ENCODE measurements around the gene CCDC80.

The CCDC80 gene

DNA sequence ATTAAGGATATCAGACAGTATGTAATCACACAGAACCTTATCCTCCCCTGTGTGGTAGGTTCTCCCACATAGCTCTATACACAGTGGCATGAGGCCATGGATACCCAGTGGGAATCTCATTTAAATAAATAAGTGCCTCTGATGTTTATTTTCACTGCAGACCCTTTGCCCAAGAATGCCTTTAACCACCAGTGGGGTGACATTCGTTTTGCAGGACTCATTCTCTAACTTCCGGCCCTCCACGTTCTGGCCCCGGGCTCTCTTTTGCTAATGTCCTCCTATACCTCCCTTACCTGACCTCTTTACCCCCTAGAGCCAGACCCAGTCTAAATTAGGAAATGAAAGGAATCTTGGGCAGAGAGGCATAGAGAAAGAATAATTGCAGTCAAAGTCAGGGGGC lies 8.3 kb downstream of the CCDC80 start:
- no peak for DNase-seq

DNA sequence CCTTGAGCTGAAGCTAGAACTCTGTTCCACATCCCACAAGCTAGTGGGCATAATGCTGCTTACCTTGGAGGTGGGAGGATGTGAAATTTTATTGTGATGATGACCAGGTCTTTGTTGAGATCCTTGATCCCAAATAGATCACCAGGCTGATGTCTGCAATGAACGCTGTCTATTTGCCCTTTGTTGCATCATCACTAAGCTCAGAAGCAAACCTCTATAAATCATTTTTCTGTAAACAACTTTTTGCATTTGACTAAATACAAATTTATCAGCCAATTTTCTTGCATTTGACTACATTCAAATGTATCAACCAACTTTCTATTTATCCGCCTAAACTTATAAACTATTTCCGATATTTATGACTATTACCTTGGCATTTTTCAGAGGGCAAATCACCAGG lies 9.7 kb downstream of the CCDC80 start:
- DNase-seq = no peak

DNA sequence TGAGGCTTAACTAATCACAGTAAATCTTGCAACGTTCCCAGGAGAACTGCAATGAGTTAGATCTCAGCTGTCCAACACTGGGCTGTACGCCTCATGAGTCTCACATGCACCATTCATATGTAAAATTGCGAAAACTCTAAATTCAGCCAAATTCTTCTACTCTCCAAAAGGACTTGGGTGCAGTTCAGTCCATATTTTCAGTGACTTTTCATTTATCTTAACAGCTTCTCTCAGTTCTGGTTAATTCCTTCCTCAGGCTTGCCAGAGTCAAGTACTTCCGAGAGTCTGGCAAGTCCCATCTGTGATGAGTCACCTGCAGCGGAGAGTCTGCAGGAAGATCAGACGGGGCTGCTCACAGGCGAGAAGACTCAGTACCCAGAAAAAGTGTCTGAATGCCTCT lies 11.5 kb downstream of the CCDC80 start:
- no peak for DNase-seq

DNA sequence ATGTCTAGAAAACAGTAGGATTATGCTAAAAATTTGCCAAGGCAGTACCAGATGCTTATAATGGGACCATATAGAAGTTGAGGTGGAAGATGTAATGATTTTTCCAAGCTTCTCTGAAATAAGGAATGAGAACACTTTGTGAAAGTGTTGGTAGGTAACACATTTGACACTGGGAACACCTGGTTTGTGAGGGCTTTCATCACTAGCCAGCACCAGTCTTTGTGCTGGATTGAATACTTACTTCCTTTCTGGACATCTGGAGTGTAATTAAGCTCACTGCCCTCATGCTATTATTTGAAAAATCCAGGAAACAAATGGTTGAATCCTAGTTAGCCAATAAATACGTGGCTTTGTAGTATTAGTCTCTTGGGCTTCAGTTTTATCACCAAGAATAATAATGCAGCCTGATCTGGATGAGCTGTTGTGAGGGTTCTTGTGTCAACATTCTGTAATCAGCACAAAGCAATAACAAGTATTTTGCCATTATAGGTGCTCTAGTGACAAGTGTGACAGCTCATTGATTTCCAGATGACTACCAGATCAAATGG lies 12.9 kb downstream of the CCDC80 start:
- no peak for DNase-seq

DNA sequence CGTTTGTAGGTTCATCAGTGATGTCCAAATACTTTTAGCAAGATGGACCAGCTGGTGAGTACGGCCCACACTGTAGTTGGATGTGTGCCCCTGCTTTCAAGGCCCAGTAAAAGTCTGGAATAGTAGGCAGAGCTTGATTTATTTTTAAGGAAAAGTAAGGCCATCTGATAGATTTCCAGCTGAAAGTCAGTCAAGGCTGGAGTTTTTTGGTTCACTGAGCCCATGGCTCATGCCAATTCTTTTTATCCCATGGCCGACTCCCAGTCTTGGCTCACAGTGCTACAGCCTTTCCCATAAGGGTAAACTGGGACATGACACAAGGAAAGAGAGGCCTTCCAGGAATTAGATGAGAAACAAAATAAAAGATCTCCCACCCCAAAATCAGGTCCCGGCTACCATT lies 13.5 kb downstream of the CCDC80 start:
- DNase-seq = no peak

DNA sequence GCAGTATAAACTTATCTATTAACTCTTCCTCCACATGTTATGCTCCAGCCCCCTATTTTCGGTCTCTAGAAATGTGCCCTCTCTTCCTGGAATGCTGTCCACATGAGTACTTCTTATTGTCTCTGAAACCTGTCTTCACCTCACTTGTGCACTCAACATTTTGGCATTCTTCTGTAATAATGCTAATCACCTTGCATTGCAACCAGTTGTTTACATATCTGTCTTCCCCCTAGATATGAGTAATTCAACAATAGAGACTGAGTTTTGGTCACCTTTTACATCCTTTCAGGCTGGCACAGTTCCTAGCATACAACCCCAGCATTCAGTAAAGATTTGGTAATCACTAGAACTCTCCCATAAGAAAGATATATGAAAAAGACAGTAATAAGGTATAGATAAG lies 17.2 kb downstream of the CCDC80 start:
- DNase-seq = no peak

DNA sequence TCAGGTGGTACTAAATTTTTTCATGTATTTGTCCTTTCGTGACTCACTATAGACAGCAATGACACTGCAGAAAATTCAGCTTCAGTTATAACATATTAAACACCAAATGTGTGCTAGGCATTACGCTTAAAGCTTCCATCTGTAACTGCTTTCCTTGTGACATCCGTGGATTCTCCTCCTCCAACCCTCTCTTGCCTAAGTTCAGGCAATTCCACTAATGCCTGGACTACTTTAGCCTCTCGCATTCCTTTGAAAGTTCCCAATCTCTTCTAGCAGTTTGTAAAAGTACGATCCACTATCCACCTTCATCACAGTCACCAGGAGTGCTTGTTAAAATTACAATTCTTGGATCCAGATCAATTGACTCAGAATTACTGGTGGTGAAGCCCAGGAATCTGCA lies 17.7 kb downstream of the CCDC80 start:
- DNase-seq = no peak

DNA sequence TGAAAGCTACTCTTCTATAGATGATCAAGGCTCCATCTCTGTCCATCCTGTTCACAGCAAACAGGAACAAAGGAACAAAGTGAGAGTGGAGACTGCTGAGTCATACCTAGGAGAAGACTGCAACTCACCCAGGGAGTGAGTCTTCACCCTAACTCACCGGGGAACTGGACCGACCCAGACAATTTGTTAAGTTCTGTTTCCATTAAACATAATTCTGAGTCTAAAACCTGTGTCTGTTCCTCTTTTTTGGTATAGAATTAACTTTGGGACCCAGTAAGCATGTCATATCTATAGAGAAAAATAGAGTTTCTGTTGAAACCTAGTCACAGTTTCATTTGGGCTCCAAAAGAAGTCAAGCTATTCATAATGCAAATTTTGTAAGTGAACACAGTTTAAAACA lies 21.6 kb downstream of the CCDC80 start:
- no peak for DNase-seq

DNA sequence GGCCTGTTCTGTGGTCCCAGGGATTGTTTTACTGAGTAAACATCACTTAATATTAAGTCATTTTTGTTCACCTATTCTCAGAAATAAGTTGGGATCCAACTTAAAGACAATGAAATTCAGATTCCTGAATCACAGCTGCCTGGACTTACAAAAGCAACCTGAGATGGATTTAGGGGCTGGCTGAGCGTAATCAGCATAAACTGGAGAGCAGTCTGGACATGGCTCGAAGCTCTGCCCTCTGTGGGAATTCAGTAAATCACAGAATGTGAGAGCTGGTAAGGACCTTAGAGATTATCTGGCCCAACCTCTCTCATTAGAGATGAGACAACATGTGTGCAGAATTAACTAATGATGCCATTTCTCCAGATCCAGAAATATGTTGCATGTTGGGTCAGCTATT lies 23.7 kb downstream of the CCDC80 start:
- no peak for DNase-seq

DNA sequence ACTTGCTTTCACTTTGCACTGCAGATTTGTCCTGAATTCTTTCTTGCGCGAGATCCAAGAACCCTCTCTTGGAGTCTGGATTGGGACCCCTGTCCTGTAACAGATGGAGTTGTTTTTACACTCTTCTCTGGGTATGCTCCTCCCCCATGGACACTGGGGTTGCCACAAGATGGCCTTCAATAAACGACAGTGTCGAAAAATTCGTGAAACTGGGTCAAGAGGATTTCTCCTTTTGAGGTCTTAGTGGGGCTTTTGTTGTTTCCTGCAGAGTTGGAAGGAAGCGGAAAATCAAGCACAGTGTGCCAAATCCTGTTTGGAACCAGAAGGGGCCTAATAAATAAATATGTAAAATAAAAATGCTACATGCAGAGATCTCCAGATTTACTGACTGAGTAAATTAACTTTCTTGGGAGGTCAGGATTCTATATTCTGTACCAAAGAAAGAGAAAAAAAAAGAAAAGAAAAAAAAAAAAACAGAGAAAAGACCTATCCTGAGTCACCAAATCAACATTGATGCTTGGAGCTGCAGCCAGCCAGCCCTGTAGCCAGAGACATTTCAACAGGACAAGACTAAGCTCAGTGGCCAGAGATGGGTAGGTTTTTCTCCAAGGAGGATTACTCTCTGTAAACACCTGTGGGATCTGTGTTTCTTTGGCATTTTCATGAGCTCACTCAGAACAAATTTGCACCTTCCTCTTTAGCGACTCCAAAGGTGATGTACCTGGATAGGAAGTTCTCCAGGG lies 24.8 kb downstream of the CCDC80 start:
- no peak for DNase-seq

DNA sequence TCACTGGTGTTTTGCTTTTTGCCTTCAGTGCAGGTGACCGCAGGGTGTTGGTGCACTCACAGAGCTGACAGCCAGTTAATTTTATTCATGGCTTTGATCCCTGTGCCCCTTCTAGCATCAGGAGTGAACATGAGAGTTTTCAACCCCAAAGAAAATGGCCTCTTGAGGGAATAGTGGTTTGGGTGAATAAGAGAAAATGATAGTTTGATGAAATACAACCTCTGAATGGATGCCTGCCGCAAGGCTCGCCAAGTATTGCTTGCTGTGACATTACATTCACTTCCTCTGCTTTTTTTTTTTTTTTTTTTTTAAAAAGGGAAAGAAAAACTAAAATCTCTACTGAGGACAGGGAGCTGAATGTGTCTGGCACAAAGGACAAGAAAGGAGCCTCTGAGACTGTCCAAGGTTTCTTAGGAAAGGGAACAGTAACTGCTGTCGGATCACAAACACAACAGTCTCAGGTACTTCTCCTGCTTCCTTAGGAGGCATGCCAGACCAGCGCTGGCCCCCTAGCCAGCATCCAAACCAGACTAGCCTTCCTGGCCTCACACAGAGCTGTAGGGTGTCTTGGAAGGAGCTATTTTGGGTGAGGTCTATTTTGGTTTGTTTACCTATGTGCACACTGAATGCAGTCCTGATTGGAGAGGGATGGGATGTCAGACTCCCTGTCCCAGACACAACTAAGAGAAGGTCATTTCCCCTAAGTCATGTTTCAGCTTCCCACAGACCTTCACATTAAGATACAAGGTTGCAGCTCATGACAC lies 29.0 kb downstream of the CCDC80 start:
- DNase-seq = no peak

DNA sequence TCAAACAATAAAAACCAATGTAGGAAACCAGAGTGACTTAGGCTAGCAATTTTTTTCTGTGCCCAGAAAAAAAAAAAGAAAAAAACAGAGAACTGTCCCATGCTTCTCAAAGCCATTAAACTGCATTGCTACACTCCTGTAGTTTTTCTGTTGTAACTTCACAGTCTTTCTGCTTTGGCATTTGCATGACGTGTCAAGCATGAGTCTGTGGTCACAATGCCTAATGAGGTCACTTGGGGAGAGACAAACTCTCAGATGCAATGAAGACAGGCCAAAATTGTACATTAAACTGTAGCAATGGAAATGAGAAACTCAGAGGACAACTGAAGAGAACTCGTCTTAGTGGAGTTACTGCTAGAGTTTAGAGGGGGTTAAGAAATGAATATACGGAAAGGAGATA lies 30.8 kb downstream of the CCDC80 start:
- no peak for DNase-seq

DNA sequence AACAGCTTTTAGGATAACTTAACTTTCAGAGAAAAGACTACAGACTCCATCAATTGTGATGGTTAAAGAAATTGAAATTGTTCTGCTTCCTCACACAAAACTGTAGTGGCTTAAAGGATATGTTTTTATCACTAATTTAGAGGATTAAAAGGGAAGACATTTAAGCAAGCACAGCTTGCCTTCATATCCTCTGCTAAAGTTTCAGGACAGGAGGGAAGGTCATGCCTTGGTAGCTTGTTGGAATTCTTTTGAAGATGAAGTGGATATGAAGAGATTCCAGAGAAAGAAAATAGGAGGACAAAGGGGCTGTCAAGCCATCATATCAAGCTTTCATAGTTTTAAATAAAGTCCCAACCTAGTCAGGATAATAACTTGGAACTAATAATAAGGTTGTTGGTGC lies 33.1 kb downstream of the CCDC80 start:
- DNase-seq = no peak

DNA sequence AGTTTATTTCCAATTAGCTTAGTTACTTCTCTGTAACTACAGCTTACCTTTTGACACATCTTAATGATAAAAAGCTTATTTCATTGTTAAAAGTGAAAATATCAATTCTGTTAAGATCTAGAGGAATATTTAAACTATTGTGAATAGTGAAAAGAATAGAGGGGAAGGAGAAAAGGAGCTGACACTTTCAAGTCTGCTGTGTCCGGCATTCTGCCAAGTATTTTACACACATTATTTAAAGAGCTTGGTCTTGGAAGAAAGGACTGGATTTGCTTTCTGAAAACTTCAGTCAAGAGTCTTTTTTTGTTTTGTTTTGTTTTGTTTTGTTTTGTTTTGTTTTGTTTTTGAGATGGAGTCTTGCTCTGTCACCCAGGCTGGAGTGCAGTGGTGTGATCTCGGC lies 34.8 kb downstream of the CCDC80 start:
- no peak for DNase-seq

DNA sequence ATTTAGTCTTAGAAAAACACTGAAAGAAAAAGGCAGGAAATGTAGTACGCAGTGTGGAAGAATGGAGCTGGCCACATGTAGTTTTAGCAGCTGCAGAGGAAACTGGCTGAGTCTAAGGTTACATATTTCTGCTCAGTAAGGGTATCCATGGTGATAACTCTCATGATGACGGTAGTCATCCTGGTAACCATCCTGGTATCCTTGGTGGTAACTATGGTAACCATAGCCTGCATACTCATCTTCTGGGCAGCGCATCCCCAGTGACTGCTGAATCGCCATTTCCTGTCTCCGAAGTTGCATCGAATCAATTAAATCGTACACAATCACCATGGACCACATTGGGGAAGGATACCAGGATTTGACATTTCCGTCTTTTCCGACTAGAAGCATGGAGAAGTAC lies 35.7 kb downstream of the CCDC80 start:
- DNase-seq = no peak

DNA sequence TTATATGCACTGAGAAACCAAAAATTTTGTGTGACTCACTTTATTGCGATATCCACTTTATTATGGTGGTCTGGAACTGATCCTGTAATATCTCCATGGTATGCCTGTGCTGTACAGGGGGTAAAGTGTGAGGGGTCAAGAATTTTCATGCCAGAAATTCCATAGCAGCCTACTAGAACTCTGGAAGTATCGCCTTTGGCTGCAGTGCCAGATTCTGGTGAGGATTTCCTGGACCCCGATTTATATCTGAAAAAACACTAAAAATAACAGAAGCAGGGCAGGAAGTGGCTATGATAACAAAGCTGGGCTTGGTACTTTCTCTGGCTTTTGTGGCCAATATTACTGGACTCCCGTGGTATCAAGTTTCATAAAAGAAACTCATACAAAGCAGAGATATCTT lies 36.4 kb downstream of the CCDC80 start:
- no peak for DNase-seq

DNA sequence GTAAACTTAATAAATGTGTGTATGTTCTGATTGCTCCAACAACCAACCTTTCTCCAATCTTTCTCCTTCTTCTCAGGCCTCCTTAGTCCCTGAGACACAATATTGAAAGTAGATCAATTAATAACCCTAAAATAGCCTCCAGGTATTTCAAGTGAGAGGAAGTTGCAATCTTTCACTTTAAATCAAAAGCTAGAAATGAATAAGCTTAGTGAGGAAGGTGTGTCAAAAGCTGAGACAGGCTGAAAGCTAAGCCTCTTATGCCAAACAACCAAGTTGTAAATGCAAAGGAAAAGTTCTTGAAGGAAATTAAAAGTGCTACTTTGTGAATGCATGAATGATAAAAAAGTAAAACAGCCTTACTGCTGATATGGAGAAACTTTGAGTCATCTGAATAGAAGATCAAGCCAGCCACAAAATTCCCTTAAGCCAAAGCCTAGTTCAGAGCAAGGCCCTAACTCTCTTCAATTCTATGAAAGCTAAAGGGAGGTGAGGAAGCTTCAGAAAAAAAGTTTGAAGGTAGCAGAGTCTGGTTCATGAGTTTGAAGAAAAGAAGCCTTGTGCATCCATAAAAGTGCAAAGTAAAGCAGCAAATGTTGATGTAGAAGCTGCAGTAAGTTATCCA lies 38.6 kb downstream of the CCDC80 start:
- no peak for DNase-seq

DNA sequence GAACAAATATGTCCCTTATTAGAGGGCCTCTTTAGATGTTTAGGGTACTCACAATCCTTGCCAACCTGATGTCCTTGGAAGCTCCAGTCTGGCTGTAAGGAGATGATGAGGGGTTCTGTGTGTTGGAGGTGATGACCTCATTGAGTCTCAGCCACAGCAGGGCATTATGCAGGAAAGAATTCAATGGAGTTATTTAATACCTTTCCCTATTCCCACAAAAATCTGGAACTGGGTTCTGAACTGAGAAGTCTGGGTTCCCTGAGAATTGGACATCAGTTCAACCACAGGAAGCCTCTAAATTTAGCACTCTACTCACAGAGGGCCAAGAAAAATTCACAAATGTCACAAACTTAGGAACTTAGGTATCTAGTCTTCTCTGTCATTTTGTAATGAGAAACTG lies 42.2 kb downstream of the CCDC80 start:
- DNase-seq = no peak

DNA sequence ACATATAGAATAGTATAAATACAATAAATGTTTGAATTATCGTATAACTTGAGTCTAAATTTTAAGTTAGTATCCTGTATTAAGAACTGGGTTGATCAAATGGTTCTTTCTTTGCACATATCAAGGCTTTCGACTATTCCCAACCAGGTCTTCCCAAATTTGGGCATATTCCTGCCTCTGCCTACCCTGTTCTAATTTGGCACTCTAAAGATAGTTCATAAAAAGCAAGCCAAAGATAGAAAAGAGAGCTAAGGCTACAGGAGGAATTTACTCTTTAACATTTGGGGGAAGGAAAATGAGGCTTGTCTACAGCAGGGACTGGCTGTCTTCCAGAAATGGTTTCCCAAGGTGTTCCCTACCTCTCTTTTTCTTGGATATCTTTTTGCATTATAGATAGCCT lies 43.0 kb downstream of the CCDC80 start:
- DNase-seq = no peak

DNA sequence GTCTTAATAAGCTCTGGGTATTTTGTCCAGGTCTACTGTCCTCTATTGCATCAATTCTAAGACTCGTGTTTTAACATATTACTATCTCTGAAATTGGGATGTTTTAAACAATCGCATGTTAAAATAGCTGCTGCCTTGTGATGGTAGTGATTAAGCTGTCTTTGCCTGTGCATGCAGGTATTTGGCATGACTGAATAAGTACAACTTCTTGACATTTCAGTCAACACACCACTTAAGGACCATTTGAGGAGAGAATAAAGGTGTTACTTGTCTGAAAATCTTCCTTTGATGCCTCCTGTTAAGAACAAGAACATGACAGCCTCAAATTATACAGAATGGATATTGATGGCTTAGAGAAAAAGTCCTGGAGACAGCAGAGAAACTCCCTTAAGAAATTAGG lies 46.1 kb downstream of the CCDC80 start:
- no peak for DNase-seq

DNA sequence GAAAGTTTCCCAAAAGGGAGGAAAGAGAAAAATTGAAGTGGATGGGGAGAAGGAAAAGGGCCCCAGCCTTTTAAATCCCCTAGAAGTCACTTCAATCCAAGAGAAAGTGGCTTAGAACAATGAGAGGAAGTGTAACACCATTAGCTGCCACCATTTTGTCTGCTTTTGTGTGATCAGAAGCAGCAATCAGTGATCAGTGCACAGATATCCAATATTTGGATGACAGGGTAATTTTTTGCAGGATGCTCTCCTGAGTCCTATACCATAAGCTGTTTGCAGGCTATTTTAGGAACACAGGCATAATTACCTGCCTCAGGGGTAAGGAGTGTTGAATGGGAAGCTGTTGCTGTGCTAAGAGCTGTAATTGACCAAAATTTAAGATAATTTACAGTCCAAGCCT lies 47.7 kb downstream of the CCDC80 start:
- no peak for DNase-seq

DNA sequence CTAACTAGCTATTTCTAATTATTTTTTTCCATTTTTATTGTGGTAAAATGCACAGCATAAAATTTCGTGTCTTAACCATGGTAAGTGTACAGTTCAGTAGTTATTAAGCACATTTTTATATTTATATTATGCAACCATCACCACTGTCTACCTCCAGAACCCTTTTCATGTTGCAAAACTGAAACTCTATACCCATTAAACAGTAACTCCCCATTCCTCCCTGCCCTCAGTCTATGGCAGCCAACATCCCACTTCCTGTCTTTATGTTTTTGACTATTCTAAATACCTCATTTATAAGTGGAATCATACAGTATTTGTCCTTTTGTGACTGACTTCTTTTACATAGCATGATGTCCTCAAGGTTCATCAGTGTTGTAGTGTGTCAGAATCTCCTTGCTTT lies 53.6 kb downstream of the CCDC80 start:
- DNase-seq = no peak

DNA sequence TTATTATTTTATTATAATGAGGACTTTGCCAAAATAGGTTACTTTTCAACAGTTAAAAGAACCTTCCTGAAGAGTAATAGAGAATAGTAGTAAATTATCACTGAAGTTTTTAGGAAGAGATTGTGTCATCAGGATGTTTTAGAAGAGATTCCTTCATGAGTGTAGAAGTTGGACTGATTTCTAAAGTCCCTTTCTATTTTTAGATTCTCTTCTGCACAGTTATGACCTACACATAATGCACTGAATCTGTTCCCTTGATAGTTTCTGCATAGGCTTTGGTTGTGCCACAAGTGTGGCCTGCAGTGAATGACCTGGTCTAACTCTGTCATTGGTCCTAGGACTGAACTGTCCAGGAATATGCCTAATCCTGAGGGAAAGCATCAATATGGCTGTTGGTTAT lies 55.2 kb downstream of the CCDC80 start:
- no peak for DNase-seq

DNA sequence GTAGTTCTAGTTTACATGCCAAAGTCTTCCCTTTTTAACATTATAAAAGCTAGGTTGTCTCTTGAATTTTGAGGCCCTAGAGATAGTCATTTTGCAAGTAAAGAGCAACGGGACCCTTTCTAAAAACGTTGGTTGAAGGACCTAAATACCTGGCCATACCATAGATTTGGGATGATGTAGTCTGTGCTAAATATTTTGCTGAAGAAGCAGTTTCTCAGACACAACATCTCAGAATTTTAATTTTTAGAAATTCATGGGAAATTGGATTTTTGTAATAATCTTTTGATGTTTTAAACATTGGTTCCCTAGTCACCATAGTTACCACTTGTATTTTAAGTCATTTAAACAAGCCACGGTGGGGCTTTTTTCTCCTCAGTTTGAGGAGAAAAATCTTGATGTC lies 57.8 kb downstream of the CCDC80 start:
- DNase-seq = no peak

All from NCI-H1694 (cell line).